HUES64 (cell line): ENCODE results near the gene GFER.
A peak's percentile ranks its signal among the peaks of the same experiment; 100 is the strongest.
"Not testable (repeated sequence)": the region's sequence is repeated elsewhere in the genome, so short reads cannot be mapped to it uniquely, and the experiment has no call there.

Experiments used
- H3K27ac ChIP-seq: 2 replicates; pipeline ENCODE4 v1.7.0; 2013; ENCODE audit warnings: low read depth, low read length, inconsistent platforms
- H3K27me3 ChIP-seq: 2 replicates; pipeline ENCODE4 v1.6.1; 2013; ENCODE audit warnings: mild to moderate bottlenecking, low read length; ENCODE audit not compliant: insufficient read depth
- H3K36me3 ChIP-seq: 2 replicates; pipeline ENCODE4 v1.6.1; 2013; ENCODE audit warnings: mild to moderate bottlenecking, low read length; ENCODE audit not compliant: insufficient read depth
- H3K4me1 ChIP-seq: 2 replicates; pipeline ENCODE4 v1.6.1; 2013; ENCODE audit warnings: mild to moderate bottlenecking, low read length, moderate library complexity; ENCODE audit not compliant: insufficient read depth
- H3K4me3 ChIP-seq: 2 replicates; pipeline ENCODE4 v1.5.1; 2013; ENCODE audit warnings: mild to moderate bottlenecking, low read length, moderate library complexity
- H3K9ac ChIP-seq: 2 replicates; pipeline ENCODE4 v1.6.1; 2013; ENCODE audit warnings: mild to moderate bottlenecking, low read depth, low read length
- H3K9me3 ChIP-seq: 2 replicates; pipeline ENCODE4 v1.6.1; 2013; ENCODE audit warnings: low read depth, low read length; ENCODE audit not compliant: insufficient read depth
- whole genome bisulfite sequencing: fragments of 150-250, 120-280 bp; methylation state at CpG from one replicate; pipeline ENCODE4 v1.1.7; 2013; ENCODE audit warnings: missing lambda C conversion rate; 5-methylcytosine and 5-hydroxymethylcytosine counted together

Gene GFER

DNA sequence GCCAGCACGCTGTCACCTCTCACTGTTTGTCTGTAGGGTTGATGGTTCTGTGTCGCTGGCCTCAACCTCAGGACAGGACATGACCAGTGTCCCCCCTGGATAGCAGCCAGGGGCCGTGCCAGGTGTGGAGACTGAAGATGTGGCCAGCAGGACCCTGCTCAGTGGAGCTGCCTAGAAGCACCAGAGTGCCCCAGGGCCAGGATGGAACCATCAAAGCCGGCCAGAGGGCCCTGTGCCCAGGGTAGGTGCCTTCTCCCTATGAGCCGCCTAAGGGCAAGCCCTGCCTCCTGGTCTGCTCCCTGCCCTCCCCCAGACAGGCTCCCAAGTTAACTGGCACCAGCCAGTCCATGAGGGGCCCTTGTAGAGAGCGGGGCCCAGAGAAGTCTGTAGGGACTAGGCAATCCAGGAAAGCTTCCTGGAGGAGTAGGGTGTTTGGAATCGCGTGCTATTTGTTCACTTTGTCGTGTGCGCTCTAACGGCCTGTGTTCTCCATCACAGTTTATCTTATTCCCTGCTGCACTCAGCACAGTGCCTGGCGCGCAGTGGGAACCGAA lies 25.2 kb upstream of the GFER start:
- Histone ChIP-seq H3K27me3 (no peaks in the 10 kb centered on the region), H3K36me3 (peaks cover 29% of the 10 kb centered on the region), H3K9ac (no peak overlapping the region), H3K4me3 (peak overlapping the region; percentile 96), H3K27ac (no peak overlapping the region), H3K9me3 (no peaks in the 10 kb centered on the region), H3K4me1 (peaks cover 4% of the 10 kb centered on the region)
- 53% methylated on average over 14 of the region's 14 CpGs for WGBS

DNA sequence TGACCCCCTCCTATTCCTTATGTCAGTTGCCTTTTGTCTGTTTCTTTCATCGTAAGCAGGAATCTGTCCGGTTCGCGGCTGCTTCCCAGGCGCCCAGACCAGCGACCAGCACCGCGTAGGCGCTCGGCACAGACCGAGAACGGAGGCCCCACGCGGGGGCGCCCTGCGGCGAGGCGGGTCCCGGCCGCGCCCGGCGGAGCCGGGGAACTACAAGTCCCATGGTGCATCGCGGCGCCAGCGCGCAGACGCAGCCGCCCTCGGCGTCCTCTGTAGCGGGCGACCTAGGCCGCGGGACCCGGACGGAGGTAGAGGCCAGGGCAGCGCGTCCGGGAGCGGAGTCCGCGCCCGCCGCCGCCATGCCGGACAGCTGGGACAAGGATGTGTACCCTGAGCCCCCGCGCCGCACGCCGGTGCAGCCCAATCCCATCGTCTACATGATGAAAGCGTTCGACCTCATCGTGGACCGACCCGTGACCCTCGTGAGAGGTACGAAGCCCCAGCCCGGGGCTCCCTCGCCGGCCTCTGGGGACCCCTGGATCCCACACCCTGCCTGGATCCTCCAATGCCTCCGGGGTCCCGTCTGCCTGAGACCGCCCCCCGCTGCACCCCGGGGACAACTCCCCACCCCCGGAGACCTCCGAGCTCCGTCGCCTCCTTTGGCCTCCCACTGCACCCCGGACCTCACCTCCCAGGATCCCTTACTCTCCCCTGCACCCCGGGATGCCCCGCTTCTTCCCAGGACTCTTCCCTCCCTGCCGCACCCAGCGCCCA lies 24.5 kb upstream of the GFER start, which contains the start of gene NDUFB10:
Gene NDUFB10, plus strand, starts transcription at position 270 of the 771 bp plus-strand sequence. Its CDS starts 87 bp downstream, at position 357.
- no peaks in the 10 kb centered on the region for H3K27me3 ChIP-seq
- peaks cover 4% of the 10 kb centered on the region for H3K4me1 ChIP-seq
- H3K9ac ChIP-seq = peak within 1 kb of the TSS; percentile 96
- H3K4me3 ChIP-seq = peak within 1 kb of the TSS; percentile 96
- WGBS = under 1% methylated on average over 79 of the region's 79 CpGs
- H3K36me3 ChIP-seq = peaks cover 33% of the 10 kb centered on the region
- no peaks in the 10 kb centered on the region for H3K9me3 ChIP-seq
- peak within 1 kb of the TSS; percentile 75 for H3K27ac ChIP-seq

DNA sequence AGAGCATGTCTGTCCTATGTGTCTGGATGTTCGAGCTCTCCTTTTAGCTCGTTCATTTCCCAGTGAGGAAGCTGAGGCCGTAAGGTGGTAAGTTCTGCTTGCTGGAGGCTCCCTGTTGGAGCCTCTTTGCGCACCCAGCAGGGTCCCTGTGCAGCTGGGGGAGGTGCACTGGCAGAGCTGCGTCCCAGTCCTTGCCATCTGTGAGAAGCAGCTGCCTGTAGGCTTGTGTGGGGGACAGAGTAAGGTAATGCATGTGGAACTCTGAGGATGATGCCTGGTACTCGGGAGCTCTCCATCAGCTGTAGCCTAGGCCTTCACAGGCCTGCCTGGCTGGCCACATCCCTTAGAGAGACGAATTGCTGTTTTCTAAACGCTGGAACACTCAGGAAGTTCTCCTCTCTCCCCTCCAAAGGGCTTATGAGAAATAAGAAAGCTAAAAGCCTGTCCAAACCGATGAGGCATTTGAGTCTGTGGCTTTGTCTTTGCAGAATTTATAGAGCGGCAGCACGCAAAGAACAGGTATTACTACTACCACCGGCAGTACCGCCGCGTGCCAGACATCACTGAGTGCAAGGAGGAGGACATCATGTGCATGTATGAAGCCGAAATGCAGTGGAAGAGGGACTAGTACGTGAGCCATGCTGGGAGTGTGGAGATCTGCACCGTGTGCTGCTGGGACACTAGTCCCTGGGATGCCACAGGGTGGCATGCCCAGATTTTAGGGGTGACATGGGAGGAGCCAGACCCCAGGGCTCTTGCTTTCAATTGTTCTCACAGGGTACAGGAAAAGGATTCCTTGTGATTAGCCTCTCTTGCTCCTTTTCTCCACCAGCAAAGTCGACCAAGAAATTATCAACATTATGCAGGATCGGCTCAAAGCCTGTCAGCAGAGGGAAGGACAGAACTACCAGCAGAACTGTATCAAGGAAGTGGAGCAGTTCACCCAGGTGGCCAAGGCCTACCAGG lies 23.0 kb upstream of the GFER start:
- Histone ChIP-seq H3K9me3 (no peaks in the 10 kb centered on the region), H3K4me1 (peaks cover 4% of the 10 kb centered on the region), H3K4me3 (peak overlapping the region; percentile 96), H3K27me3 (no peaks in the 10 kb centered on the region), H3K9ac (peak overlapping the region; percentile 96), H3K27ac (peak overlapping the region; percentile 14; the same call in 1 of the 2 replicates), H3K36me3 (peaks cover 33% of the 10 kb centered on the region)
- WGBS = 51% methylated on average over 20 of the region's 20 CpGs

DNA sequence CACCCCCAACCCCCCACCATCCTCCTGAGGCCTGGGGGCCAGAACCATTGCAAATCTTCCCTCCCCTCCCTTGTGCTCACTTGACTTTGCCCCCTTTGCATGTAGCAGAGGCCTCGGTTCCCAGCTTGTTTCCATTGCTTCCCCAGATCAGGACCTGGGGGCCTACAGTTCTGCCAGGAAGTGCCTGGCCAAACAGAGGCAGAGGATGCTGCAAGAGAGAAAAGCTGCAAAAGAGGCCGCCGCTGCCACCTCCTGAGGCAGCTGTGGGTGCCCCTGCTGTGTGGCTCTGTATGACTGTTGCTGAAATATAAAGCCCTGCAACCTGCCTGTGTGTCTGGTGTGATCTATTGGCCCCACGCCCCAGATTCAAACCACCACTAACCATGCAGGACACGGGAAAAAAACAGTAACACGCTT lies 22.3 kb upstream of the GFER start:
- Histone ChIP-seq H3K4me3 (0 out of 2 replicates have a peak overlapping the region, but pooled peaks have one; percentile 90), H3K27ac (peak overlapping the region; percentile 92; the same call in 1 of the 2 replicates), H3K9me3 (no peaks in the 10 kb centered on the region), H3K4me1 (peaks cover 4% of the 10 kb centered on the region), H3K9ac (peak overlapping the region; percentile 10; the same call in 1 of the 2 replicates), H3K36me3 (peaks cover 33% of the 10 kb centered on the region), H3K27me3 (no peaks in the 10 kb centered on the region)
- 61% methylated on average over 6 of the region's 6 CpGs for WGBS

DNA sequence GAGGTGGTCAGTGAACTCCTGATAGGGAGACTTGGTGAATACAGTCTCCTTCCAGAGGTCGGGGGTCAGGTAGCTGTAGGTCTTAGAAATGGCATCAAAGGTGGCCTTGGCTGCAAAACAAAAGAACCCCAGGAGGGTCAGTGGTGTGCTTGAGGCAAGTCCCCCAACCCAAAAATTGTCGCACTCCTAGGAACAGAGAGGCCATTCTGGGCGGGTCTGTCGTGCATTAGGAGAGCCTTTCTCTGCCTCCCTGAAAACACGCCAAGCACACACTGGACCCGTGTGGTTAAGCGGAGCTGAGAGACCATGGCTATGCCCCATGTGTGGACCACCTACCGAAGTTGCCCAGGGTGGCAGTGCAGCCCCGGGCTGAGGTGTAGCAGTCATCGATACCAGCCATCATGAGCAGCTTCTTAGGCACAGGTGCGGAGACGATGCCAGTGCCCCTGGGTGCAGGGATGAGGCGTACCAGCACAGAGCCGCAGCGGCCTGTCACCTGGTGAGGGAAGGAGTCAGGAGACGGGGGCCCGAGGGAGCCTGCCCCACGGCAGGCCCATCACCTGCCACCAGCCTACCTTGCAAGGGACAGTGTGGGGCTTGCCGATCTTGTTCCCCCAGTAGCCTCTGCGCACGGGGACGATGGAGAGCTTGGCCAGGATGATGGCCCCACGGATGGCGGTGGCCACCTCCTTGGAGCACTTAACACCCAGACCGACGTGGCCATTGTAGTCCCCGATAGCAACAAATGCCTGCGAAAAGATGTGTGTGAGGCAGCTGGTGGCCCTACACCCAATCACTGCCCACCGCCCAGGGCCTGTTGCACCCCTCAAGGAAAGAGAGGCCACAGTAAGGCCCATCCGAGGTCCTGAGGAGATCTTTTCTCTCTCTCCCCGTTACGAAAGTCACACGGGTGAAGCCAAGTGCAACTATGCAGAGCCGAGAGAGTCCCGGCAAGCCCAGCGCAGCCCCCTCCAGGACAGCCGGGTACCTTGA lies 21.5 kb upstream of the GFER start:
- H3K36me3 ChIP-seq = peaks cover 33% of the 10 kb centered on the region
- H3K4me3 ChIP-seq = peak overlapping the region; percentile 90
- WGBS = 87% methylated on average over 33 of the region's 37 CpGs
- H3K9ac ChIP-seq = peak overlapping the region; percentile 98
- not testable (repeated sequence) for H3K27me3 ChIP-seq, H3K4me1 ChIP-seq, H3K9me3 ChIP-seq
- H3K27ac ChIP-seq = peak overlapping the region; percentile 92

DNA sequence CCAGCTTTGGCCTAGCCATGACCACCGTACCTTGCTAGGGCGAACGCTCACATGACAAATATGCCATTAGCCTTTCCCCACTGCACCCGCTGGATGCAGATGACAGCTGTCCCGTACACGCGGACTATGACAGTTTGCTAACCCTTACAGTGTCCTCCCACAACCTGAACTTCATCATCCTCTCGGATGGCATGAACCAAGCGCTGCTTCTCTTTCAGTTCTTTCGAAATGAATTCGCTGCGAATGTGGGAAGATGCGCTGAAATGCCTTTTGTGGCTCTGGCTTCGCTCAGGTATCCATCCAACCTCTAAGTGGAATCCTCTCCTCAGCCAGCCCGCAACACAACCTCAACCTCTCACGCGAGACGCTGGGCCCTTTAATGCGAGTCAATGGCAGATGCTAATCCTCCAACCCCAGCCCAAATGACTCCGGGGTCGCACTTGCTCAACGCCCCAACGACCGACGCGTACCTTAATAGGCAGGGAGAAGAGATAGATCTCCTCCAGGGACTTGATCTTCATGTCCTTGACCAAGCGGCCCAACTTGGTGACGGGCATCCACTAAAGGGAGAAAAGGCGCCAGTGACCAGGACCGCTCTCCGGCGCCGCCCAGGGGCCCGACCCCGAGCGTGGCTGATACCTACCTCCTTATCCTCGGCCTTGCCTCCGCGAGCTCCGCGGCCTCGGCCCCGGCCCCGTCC lies 20.0 kb upstream of the GFER start:
- Histone ChIP-seq H3K36me3 (peaks cover 33% of the 10 kb centered on the region), H3K27ac (peak overlapping the region; percentile 92), H3K9me3 (no peaks in the 10 kb centered on the region), H3K9ac (peak overlapping the region; percentile 98), H3K27me3 (no peaks in the 10 kb centered on the region), H3K4me1 (peaks cover 4% of the 10 kb centered on the region; the same call in 1 of the 2 replicates), H3K4me3 (peak overlapping the region; percentile 90)
- under 1% methylated on average over 44 of the region's 44 CpGs for WGBS

DNA sequence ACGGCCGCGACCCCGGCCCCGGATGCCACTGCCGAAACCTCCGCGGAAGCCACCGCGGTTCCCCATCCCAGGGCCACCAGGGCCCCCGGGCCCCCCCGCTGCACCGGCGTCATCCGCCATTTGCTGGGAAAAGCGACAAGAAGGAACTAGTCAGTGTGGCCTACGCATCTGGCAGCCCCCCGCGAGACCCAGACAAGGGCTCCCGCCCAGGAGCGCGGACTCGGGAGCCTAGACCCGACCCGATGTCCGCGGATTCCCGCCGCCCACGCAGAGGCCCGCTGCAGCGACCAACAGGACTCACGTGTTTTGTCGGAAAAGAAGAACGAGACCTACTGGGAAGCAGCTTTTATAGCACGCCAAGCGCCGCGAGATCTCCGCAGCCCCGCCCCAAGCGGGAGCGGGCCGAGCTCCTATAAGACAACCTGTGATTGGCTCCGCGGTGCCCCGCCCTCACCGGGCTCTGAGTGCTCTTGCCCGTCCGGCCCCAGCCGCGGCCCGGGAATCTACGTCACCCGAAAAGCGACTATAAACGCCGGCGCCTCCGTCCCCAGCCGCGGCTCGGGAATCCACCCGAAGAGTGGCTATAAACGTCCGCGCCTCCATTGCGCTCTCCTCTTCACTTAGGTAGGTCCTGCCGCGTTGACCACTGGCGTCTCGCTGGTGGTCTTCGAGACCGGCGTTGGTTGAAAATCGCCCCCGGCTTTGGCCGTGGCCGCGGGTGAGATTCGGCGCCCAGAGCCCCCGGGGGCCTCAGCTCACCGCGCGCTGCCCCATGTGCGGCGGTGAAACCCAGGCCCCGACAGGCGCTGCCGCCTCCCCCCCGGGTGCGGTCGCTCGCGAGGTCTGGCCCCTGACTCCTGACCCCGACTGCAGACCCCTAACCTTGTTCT lies 19.2 kb upstream of the GFER start, which contains the start of gene RPS2:
Gene RPS2, minus strand, starts transcription at position 321 of the 890 bp plus-strand sequence. Its CDS starts 201 bp downstream, at position 120.
- H3K4me1 ChIP-seq = peaks cover 4% of the 10 kb centered on the region; the same call in 1 of the 2 replicates
- peak within 1 kb of the TSS; percentile 98 for H3K9ac ChIP-seq
- no peaks in the 10 kb centered on the region for H3K27me3 ChIP-seq
- peak within 1 kb of the TSS; percentile 90 for H3K4me3 ChIP-seq
- H3K9me3 ChIP-seq = no peaks in the 10 kb centered on the region
- H3K36me3 ChIP-seq = peaks cover 33% of the 10 kb centered on the region
- peak within 1 kb of the TSS; percentile 92 for H3K27ac ChIP-seq
- under 1% methylated on average over 97 of the region's 97 CpGs for WGBS

DNA sequence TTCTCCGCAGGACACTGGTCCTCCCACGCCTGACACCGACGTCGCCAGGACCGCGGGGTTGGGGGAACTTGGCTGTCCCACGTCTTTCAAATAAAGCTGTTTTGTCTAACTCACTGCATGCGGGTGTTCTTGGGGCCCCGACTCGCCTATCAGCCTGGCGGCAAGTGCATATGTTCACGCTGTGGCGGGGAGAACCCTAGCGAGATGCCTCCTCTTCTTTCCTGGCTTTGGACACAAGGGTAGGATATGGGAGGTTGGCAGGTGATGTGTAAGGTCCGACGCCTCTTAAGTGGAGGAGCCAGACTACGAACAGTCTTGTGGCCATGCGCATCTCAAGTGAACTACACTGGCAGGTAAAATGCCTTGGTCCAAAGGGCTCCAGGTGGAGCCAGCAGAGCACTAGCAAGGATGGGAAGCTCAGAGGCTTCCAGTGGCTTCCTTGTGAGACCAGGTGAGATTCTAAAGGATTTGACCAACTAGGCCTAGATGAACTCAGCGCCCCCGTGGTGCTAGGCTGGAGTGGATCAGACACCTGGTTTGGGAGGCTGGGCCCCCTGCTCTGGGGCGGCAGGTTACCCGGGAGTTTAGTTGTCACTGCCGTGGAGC lies 18.5 kb upstream of the GFER start:
- peak overlapping the region; percentile 85 for H3K27ac ChIP-seq
- H3K27me3 ChIP-seq = no peaks in the 10 kb centered on the region
- WGBS = 25% methylated on average over 24 of the region's 24 CpGs
- H3K9ac ChIP-seq = peak overlapping the region; percentile 98
- H3K9me3 ChIP-seq = no peaks in the 10 kb centered on the region
- H3K4me1 ChIP-seq = peaks cover 4% of the 10 kb centered on the region; the same call in 1 of the 2 replicates
- peaks cover 33% of the 10 kb centered on the region for H3K36me3 ChIP-seq
- peak overlapping the region; percentile 90 for H3K4me3 ChIP-seq
